Stimulated activated CD4-positive, alpha-beta T cell treated with anti-CD3 and anti-CD28 coated beads, Interleukin-15, amount 100 ng/mL, for 1 hour (primary cell): ENCODE data around the gene ELK4.
A peak's percentile ranks its signal among the peaks of the same experiment; 100 is the strongest.

Source experiments
- DNase-seq, 2 donors: peaks; one replicate each; pipeline ENCODE4 v3.0.0-alpha.2; 2020; ENCODE audit warnings: low read depth in 1 of 2, low spot score in 1 of 2

Gene ELK4

GRCh38 chr1:205598841-205599668 lies 32.8 kb downstream of the ELK4 start:
- no peak for DNase-seq

- DNase-seq = no peak
Measured at GRCh38 chr1:205597691-205598314, 34.0 kb downstream of the ELK4 start.

- DNase-seq = no peak
Measured at GRCh38 chr1:205596876-205597275, 34.9 kb downstream of the ELK4 start.

- no peak for DNase-seq
Measured at GRCh38 chr1:205595861-205596260, 36.0 kb downstream of the ELK4 start.

- no peak for DNase-seq
Measured at GRCh38 chr1:205595435-205595834, 36.4 kb downstream of the ELK4 start.

GRCh38 chr1:205594846-205595245 lies 37.0 kb downstream of the ELK4 start:
- DNase-seq = no peak

- no peak for DNase-seq
Measured at GRCh38 chr1:205593967-205594366, 37.8 kb downstream of the ELK4 start.

GRCh38 chr1:205593532-205593931 lies 38.3 kb downstream of the ELK4 start:
- DNase-seq = no peak

GRCh38 chr1:205592443-205593003 lies 39.3 kb downstream of the ELK4 start:
- no peak for DNase-seq

- DNase-seq = peak; percentile 75 to 88
Measured at GRCh38 chr1:205591522-205592351, 40.1 kb downstream of the ELK4 start.

GRCh38 chr1:205590777-205591513 lies 40.9 kb downstream of the ELK4 start:
- no peak for DNase-seq

GRCh38 chr1:205590457-205590768 lies 41.4 kb downstream of the ELK4 start:
- no peak for DNase-seq

GRCh38 chr1:205589618-205590456 lies 42.0 kb downstream of the ELK4 start:
- DNase-seq = no peak

- DNase-seq = no peak
Measured at GRCh38 chr1:205589046-205589445, 42.8 kb downstream of the ELK4 start.

GRCh38 chr1:205588636-205589035 lies 43.2 kb downstream of the ELK4 start:
- no peak for DNase-seq

- no peak for DNase-seq
Measured at GRCh38 chr1:205587581-205587980, 44.2 kb downstream of the ELK4 start.

GRCh38 chr1:205585835-205586785 lies 45.7 kb downstream of the ELK4 start:
- no peak for DNase-seq

GRCh38 chr1:205585169-205585834 lies 46.5 kb downstream of the ELK4 start:
- no peak for DNase-seq
